DMS79 treated with DMSO at 0.1 percent for 48 hours (cell line): ENCODE results near the gene FAM174C.

Source experiments
- DNase-seq: peaks from one replicate; lab custom pipeline; 2025; lab: John Stamatoyannopoulos, UW

FAM174C gene

GRCh38 chr19:1250437-1251260 lies 24.7 kb upstream of the FAM174C start:
- DNase-seq, result peak; percentile 24

GRCh38 chr19:1251330-1252220 lies 23.8 kb upstream of the FAM174C start:
- peak; percentile 20 for DNase-seq

- no peak for DNase-seq
Observed at GRCh38 chr19:1252221-1252820, 23.0 kb upstream of the FAM174C start.

GRCh38 chr19:1252821-1253513 lies 22.4 kb upstream of the FAM174C start:
- DNase-seq, result peak; percentile 19

- DNase-seq, result no peak
Observed at GRCh38 chr19:1253514-1254080, 21.7 kb upstream of the FAM174C start.

- DNase-seq, result no peak
Observed at GRCh38 chr19:1254081-1254527, 21.2 kb upstream of the FAM174C start.

GRCh38 chr19:1254530-1255185 lies 20.7 kb upstream of the FAM174C start:
- no peak for DNase-seq

- no peak for DNase-seq
Observed at GRCh38 chr19:1255186-1256161, 19.9 kb upstream of the FAM174C start.

- DNase-seq, result no peak
Observed at GRCh38 chr19:1256646-1257474, 18.5 kb upstream of the FAM174C start.

- no peak for DNase-seq
Observed at GRCh38 chr19:1257475-1258162, 17.7 kb upstream of the FAM174C start.

- no peak for DNase-seq
Observed at GRCh38 chr19:1258163-1258492, 17.2 kb upstream of the FAM174C start.

GRCh38 chr19:1258707-1259205 lies 16.6 kb upstream of the FAM174C start:
- no peak for DNase-seq

GRCh38 chr19:1259206-1259875 lies 16.0 kb upstream of the FAM174C start:
- DNase-seq, result no peak

- DNase-seq, result no peak
Observed at GRCh38 chr19:1259876-1260748, 15.2 kb upstream of the FAM174C start.

GRCh38 chr19:1260749-1261537 lies 14.4 kb upstream of the FAM174C start:
- DNase-seq, result peak; percentile 89

GRCh38 chr19:1261538-1261797 lies 13.9 kb upstream of the FAM174C start:
- DNase-seq, result no peak
